Ovary (tissue), 9 donors: ENCODE results near the gene ALG6. TPM values are rescaled to one million over a fixed set of nuclear protein-coding genes. Genes with fewer than 3 reads are reported as not detected.

Source experiments
- DNase-seq, 5 donors: peaks; one replicate each; pipeline ENCODE4 v3.0.0-alpha.2; 2019 to 2020
- H3K27ac ChIP-seq, 2 donors: fragments of 200-600 bp; one replicate each; pipeline versions ENCODE4 v1.5.1 to v1.8.0; 2019 to 2022
- H3K27me3 ChIP-seq: fragments of 200-600 bp; one replicate; pipeline ENCODE4 v1.8.0; 2022
- H3K36me3 ChIP-seq: fragments of 200-600 bp; sonication (generic); one replicate; pipeline ENCODE4 v1.5.1; 2019
- H3K4me1 ChIP-seq: one replicate; pipeline ENCODE4 v1.8.1; 2013; ENCODE audit warnings: mild to moderate bottlenecking, moderate library complexity; ENCODE audit not compliant: insufficient read depth
- H3K4me3 ChIP-seq: fragments of 200-600 bp; sonication (generic); one replicate; pipeline ENCODE4 v1.5.1; 2017
- H3K9me3 ChIP-seq, 2 donors: fragments of 200-600 bp in 1 of 2; sonication (generic) in 1 of 2; one replicate each; pipeline versions ENCODE4 v1.5.1 to v1.8.1; 2013 to 2019; ENCODE audit warnings: mild to moderate bottlenecking in 1 of 2, moderate library complexity in 1 of 2
- CTCF ChIP-seq, 3 donors: fragments of 450-650 bp in 2 of 3; fragments of 200-600 bp in 1 of 3; IDR thresholded peaks; one replicate each; pipeline versions ENCODE4 v1.5.1 to v1.8.0; 2016 to 2022; ENCODE audit warnings: antibody characterized with exemption in 3 of 3, mild to moderate bottlenecking in 1 of 3
- EP300 ChIP-seq: sonication (generic); formaldehyde crosslinking; IDR thresholded peaks from one replicate; pipeline ENCODE4 v1.6.1; 2017; ENCODE audit warnings: antibody characterized with exemption
- POLR2A ChIP-seq: fragments of 450-650 bp; IDR thresholded peaks from one replicate; pipeline ENCODE4 v1.6.1; 2017; ENCODE audit warnings: antibody characterized with exemption, mild to moderate bottlenecking, moderate library complexity
- WGBS, 3 donors: extraction: QIAGEN DNeasy Blood & Tissue Kit in 1 of 3; methylation state at CpG; one replicate each; pipeline versions ENCODE4 v1.1.5 to v1.1.7; 2013 to 2017; 5-methylcytosine and 5-hydroxymethylcytosine counted together
- intact Hi-C, 4 donors: fragments of 100-400 bp; cut with DNase I; formaldehyde crosslinking; loops; one replicate each; pipeline versions ENCODE4 v1.11.0 to v1.15.1; 2022 to 2023
- polyA plus RNA-seq, 2 donors: library from polyadenylated mRNA; stranded (reverse); fragments of 200-250 nt in 1 of 2; fragments of 350-450 nt in 1 of 2; fragmentation: Illumina TruSeq in 1 of 2; extraction: RNeasy Lipid Tissue Mini Kit (QIAGEN cat#74804) in 1 of 2; gene quantifications; one replicate each; pipeline ENCODE4 v1.2.3, GENCODE V29; 2013 to 2014
- total RNA-seq, 7 donors: library from RNA; depleted of rRNA in 2 of 7; stranded (reverse); fragments of >200 nt in 2 of 7; fragmentation: NEBNext Ultra II Directional in 3 of 7; extraction: Animal tissue kit (Norgen Biotek cat#: 25700) in 3 of 7; gene quantifications; one replicate each; pipeline versions ENCODE4 v1.1.0 to v1.2.4, GENCODE V29; 2016 to 2023
- donor health status: DM: no; HTN: no; CAD: no; lungs with moderate emphysema.
- donor health status: DM: no; HTN: no; CAD: no.
- donor health status: Bipolar disorder and iron deficiency.
- donor health status: DM: yes; HTN: yes; CAD: no.
- donor health status: DM: no; HTN: no; CAD: no.
- donor health status: DM: yes; HTN: yes; CAD: no.

Gene ALG6
- total and polyA plus RNA-seq, 9 donors = 6.6 to 14.2 (median 9.1) TPM

DNA sequence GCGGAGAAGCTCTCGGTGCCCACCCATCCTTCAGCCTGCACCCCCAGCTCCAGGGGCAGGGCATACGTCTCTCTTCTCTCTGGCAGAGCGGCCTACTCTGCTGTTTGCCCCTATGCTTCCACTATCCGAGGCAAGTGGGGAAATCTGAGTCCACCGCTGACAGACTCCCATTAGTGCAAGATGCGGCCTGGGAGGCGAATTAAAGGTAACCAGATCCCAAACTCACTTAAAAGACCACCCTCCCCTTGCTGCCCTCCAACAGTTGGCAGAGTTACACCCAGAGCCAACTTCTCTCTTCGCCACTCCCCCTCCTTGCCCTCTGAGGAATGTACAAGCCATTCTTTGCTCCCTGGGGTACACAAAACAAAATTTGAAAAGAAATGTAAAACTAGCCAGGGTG is 38.6 kb upstream of the ALG6 start:
- no peak overlapping the region for H3K27ac ChIP-seq
- H3K9me3 ChIP-seq = peaks cover 0 to 7% of the 10 kb centered on the region in 2 donors
- no peaks in the 10 kb centered on the region for H3K4me1 ChIP-seq
- H3K36me3 ChIP-seq = no peaks in the 10 kb centered on the region
- H3K27me3 ChIP-seq = peaks cover 4% of the 10 kb centered on the region
- DNase-seq = no peak
- no peak overlapping the region for H3K4me3 ChIP-seq
- no peak for TF ChIP-seq CTCF (IDR thresholded peaks at IDR 0.05)
- no peak for TF ChIP-seq EP300
- intact Hi-C loops = no loop called here
- WGBS, 3 donors = 84 to 91% (median 87%) methylated on average over 9 of the region's 9 CpGs

GRCh38 chr1:63329621-63330330 is 37.7 kb upstream of the ALG6 start:
- intact Hi-C loops = no loop called here
- WGBS, 3 donors = 4 to 6% (median 4%) methylated on average over 42 to 50 of the region's 50 CpGs
- H3K27ac ChIP-seq = no peak overlapping the region
- no peaks in the 10 kb centered on the region for H3K27me3 ChIP-seq
- TF ChIP-seq POLR2A = no peak
- TF ChIP-seq EP300 = no peak
- TF ChIP-seq CTCF (IDR thresholded peaks at IDR 0.05) = no peak
- peaks cover 0 to 4% of the 10 kb centered on the region in 2 donors for H3K9me3 ChIP-seq
- H3K4me1 ChIP-seq = no peaks in the 10 kb centered on the region
- H3K4me3 ChIP-seq = no peak overlapping the region
- H3K36me3 ChIP-seq = no peaks in the 10 kb centered on the region
- DNase-seq = no peak

GRCh38 chr1:63330331-63330916 is 37.0 kb upstream of the ALG6 start:
- intact Hi-C loops = no loop called here
- TF ChIP-seq POLR2A (no peak), EP300 (no peak), CTCF (IDR thresholded peaks at IDR 0.05) (no peak)
- Histone ChIP-seq H3K9me3 (peaks cover 0 to 4% of the 10 kb centered on the region in 2 donors), H3K4me1 (no peaks in the 10 kb centered on the region), H3K27me3 (no peaks in the 10 kb centered on the region), H3K27ac (no peak overlapping the region), H3K4me3 (no peak overlapping the region), H3K36me3 (no peaks in the 10 kb centered on the region)
- DNase-seq = no peak
- 3 to 6% (median 6%) methylated on average over 28 of the region's 28 CpGs for WGBS, 3 donors

DNA sequence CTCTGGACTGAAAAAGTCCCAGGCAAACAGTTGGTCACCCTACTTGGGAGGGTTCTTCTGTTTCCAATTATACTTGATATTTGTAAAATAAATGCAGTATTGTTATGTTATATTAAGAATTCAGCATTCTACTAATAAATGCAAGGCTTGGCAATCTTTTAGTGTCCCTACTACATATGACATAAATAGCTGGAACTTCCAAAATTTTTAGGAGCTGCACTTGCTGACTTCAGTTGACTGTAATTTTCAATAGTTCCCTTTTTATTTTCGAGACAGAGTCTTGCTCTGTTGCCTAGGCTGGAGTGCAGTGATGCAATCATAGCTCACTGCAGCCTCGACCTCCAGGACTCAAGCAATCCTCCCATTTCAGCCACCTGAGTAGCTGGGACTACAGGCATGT is 25.0 kb upstream of the ALG6 start:
- intact Hi-C loops = no loop called here
- H3K9me3 ChIP-seq = no peaks in the 10 kb centered on the region
- H3K36me3 ChIP-seq = no peaks in the 10 kb centered on the region
- H3K27me3 ChIP-seq = no peaks in the 10 kb centered on the region
- H3K27ac ChIP-seq = no peak overlapping the region
- DNase-seq = no peak
- no peak for TF ChIP-seq CTCF (IDR thresholded peaks at IDR 0.05)
- no peak for TF ChIP-seq POLR2A
- no peak for TF ChIP-seq EP300
- no peaks in the 10 kb centered on the region for H3K4me1 ChIP-seq
- 49 to 57% (median 57%) methylated on average over 2 of the region's 2 CpGs for WGBS, 3 donors
- no peak overlapping the region for H3K4me3 ChIP-seq
